ENCODE measurements around the gene GREM1.

The GREM1 gene

GRCh38 chr15:32698773-32699390, 18.9 kb upstream of the GREM1 start:
- DNase-seq, result no peak

GRCh38 chr15:32700501-32701150, 17.2 kb upstream of the GREM1 start:
- DNase-seq, result no peak

DNA sequence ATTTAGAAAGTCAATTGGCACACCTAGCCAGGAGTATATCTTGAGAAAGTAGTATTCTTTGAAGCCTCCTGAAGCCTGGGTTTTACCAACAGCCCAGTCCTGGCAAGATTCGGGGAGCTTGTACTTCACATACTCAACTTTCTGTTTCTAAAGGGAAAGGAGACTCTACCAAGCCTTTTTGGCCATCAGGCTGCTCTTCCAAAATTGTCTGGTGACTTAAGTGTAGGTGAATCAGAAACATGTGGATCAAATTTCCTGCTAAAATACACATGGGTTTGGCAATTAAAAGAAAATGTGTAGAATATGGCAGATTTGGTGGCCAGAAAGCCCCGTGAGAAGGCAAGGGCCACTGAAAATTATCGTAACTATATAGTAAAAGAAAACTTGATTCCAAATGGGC, 15.9 kb upstream of the GREM1 start:
- DNase-seq, result no peak

GRCh38 chr15:32704395-32704981, 13.3 kb upstream of the GREM1 start:
- no peak for DNase-seq

GRCh38 chr15:32705446-32705845, 12.4 kb upstream of the GREM1 start:
- no peak for DNase-seq

DNA sequence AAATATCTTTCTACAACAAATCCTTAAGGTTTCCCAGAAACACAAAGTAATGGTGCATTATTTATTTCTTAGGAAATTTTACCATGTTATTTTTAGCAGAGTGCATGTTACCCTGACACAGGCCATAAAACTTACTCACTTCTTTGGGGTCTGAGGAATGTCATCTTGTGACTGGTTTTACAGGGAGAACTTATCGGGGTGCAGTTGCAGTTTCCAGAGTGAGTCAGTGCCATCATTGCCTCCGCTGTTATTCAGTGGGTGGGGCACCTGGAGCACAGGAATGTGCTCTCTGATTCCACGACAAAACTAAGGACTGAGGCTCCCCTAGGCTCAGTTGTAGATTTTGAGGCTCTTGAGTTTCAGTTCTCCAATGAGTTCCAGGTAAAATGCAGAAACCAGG, 11.1 kb upstream of the GREM1 start:
- no peak for DNase-seq

DNA sequence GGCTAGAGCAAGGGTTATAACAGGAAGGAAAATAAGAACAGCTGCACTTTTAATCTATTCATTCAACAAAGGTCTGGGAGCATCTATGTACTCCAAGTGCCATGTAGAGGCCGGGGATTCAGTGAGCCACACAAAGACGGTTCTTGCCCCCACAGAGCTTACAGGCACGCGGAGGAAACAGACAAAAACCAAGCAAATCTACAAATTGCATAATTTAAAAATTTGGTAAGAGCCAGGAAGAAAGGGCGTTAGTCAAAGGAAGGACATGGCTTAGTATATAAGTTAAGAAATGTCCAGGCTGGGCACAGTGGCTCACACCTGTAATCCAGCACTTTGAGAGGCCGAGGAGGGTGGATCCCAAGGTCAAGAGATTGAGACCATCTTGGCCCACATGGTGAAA, 10.4 kb upstream of the GREM1 start:
- no peak for DNase-seq

DNA sequence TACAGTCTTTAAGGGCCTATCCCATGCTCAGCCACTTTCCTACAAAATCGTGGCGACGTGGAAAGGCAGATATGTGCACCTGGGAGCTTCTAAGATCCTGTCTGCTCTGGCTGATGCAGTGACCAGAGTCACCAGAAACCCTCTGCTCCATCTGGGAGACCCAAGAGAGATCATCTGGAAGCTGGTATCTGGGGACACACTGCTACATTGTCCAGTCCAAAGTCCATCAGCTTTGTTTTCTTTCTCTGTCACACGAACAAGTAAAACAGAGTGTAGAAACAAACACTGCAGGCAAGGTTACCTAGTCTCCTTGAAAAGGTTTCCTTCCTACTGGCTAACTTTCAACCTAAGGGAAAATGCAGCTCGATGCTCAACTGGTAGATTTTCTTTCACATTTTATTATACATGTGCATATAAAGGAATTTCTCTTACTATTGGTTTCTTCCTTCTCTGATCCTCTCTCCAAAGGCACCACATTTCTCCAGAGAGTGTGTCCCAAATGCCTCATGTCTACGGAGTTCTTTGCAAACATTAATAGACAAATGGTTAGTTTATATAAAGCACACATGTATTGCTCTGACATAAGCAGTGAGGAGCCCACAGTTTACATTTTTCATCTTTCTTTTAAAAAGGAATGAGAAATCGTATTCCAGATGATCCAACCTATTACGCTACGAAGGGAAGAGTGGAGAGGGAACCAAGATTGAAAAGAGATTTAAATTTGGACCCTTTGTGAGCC, 8.3 kb upstream of the GREM1 start:
- DNase-seq, result no peak

DNA sequence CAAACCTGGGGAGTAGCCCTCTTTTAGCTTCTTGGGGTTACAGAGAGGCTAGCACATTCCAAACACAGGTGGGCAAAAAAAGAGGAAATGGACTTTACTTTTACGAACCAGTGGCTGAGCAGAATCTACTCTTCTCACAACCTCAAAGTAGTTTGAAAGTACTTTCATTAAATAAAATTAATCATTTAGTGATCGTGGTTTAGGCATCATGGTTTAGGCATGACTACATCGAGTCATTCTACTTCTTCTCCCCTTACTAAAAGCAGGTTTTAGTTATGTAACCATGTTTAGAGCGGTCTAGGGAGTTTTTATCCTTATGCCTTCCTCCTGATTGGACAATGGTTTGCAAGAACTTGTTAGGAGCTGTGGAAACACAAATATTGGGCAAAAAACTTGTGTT, 2.5 kb upstream of the GREM1 start:
- no peak for DNase-seq

- no peak for DNase-seq
Measured at GRCh38 chr15:32716216-32716914, 1.4 kb upstream of the GREM1 start.

DNA sequence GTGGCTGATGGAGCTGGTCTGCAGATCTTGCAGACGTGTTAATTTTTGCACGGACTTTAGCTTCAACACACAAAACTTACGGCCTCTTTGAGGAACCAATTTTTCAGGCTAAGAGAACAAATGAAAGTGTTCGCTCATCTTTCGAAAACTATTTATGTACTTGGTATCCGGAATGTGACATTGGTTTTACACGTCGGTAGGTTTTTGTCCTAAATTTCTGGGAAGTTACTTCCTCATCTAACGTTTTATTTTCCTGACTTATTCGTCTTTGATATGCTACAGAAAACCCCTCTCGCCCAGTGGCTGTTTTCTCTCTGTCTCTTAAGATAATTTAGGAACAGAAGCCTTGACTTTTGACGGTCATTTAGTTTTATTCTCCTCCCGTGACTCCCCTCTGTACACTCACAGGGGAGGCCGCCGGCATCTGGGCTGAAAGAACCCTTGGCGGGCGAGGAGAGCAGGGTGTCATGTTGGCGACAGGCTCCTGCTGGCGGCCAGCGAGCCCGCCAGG, 834 bp upstream of the GREM1 start:
- no peak for DNase-seq

DNA sequence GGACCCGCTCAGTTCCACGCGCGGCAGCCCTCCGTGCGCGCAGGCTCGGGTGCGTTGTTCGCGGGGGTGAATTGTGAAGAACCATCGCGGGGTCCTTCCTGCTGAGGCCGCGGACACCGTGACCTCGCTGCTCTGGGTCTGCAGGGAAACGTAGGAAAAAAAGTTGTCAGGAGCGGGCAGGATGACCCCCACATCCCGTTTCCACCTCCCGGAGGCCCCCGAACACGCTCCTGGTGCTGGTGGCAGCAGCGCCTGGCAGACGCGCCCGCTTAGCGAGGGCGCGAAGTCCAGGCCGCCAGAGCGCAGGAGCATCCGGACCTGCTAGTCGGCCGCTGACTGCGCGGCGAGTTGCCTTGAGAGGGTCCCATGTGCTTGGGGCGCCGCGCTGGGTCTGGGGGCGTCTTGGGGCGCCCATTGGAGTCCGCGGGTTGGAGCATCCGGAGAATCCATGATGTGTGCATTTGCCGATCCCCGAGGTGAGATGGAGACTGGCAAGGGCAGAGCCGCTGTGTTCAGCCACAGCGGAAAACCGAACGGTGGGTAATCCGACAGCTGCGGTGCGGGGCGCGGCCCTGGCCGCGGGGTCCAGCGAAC, 520 bp downstream of the GREM1 start:
- no peak for DNase-seq

GRCh38 chr15:32718821-32719716, 1.3 kb downstream of the GREM1 start:
- DNase-seq, result no peak

GRCh38 chr15:32721596-32721995, 3.8 kb downstream of the GREM1 start:
- no peak for DNase-seq

GRCh38 chr15:32722136-32722535, 4.3 kb downstream of the GREM1 start:
- DNase-seq, result no peak

DNA sequence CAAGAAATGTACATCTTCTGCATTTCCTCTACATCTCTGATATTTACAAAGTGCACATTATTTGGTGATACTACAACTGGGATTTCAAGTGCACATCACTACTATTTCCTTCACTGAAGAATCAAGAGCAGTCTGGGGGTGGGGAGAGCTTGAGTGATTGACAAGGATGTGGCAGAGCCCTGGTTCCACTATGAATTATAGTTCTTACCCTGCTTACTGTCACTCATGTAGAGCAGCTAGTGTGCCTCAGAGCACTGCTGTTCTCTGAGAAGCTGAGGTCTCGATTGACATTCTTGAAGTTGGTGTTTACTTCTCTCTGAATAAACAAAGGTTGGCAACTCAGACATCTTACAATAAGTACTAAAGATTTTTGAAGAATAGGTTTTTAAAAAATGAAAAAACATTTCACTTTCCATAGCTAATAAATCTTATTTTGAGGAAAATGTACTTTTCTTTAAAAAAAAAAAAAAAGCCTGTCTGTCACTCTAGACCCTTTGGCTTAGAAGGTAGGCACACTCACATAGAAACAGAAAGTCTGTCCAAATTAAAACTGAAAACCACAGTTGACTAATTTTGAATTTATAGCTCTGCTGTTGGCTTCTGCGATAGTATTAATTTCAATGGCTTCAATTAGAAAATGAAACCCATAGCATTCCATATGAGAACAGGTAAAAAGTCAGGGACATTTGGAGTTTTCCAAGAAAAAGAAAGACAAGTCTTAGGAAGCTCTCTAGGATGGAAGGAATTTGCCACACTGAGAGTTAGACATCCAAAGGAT, 5.6 kb downstream of the GREM1 start:
- DNase-seq, result no peak

DNA sequence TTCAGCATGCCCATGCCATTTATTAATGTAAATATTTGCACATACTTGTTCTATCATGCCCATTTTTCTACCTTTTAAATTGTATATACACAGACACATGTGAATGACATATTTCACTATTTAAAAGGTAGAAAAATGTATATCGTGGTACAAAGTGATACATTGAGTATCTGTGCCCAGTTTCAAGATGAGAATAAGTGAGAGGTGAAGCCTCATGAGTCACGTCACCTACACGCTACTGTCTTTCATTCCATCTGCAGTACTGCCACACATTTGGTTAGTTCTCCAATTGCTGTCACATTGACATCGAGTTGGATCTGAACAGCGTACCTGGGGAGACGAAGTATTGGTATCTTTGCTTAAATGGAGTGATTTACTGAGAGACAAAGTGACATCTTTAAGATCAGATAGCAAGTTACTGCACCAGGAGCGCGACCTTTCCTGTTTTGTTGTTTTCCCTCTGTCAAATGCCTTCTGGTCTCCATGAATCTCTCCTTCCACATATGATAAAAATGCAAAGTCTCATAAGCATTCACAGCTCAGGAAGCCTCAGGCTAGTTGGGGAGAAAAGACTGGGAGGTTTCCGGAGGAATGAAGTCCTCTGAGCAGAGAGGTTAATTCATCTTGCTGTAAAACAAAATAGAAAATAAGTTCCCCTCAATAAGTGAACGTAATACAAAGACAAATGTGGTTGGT, 12.0 kb downstream of the GREM1 start:
- no peak for DNase-seq

DNA sequence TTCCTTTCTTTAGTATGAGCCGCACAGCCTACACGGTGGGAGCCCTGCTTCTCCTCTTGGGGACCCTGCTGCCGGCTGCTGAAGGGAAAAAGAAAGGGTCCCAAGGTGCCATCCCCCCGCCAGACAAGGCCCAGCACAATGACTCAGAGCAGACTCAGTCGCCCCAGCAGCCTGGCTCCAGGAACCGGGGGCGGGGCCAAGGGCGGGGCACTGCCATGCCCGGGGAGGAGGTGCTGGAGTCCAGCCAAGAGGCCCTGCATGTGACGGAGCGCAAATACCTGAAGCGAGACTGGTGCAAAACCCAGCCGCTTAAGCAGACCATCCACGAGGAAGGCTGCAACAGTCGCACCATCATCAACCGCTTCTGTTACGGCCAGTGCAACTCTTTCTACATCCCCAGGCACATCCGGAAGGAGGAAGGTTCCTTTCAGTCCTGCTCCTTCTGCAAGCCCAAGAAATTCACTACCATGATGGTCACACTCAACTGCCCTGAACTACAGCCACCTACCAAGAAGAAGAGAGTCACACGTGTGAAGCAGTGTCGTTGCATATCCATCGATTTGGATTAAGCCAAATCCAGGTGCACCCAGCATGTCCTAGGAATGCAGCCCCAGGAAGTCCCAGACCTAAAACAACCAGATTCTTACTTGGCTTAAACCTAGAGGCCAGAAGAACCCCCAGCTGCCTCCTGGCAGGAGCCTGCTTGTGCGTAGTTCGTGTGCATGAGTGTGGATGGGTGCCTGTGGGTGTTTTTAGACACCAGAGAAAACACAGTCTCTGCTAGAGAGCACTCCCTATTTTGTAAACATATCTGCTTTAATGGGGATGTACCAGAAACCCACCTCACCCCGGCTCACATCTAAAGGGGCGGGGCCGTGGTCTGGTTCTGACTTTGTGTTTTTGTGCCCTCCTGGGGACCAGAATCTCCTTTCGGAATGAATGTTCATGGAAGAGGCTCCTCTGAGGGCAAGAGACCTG, 13.2 kb downstream of the GREM1 start:
- DNase-seq, result peak in 1 of 2 donors; percentile 13

All from CD4-positive, alpha-beta T cell treated with Interleukin-1 beta for 1 hour (primary cell).